Posterior vena cava (tissue), 2 donors: Measurements from ENCODE around the gene TNK1. TPM values are rescaled to one million over a fixed set of nuclear protein-coding genes. Genes with fewer than 3 reads are reported as not detected.

Experiments used
- total RNA-seq, 2 donors: library from RNA; stranded (reverse); fragmentation: NEBNext Ultra II Directional; extraction: Animal tissue kit (Norgen Biotek cat#: 25700); gene quantifications; one replicate each; pipeline ENCODE4 v1.2.1, GENCODE V29; 2021
- donor health status: DM: yes; HTN: yes; CAD: no.
- donor health status: DM: yes; HTN: yes; CAD: no.

TNK1 gene
- total RNA-seq, 2 donors from 2014 or later: 1.6 to 1.8 TPM

Other genes starting within 250 kb of the TNK1 start
- 1 to 10 TPM; 1.2 to 2.2 TPM for gene ASGR1, start 201.7 kb upstream of the TNK1 start, total RNA-seq
- gene DLG4, start 161.3 kb upstream of the TNK1 start, total RNA-seq: 10 to 100 TPM; 20.8 to 21.2 TPM
- 100 to 1,000 TPM; 444 to 567 TPM for gene ACADVL, start 161.2 kb upstream of the TNK1 start, total RNA-seq
- gene DVL2, start 146.6 kb upstream of the TNK1 start, total RNA-seq: 10 to 100 TPM; 21.9 to 26.7 TPM
- 10 to 100 TPM; 20.4 to 27.5 TPM for gene PHF23, start 141.6 kb upstream of the TNK1 start, total RNA-seq
- 100 to 1,000 TPM; 341 to 405 TPM for gene GABARAP, start 138.6 kb upstream of the TNK1 start, total RNA-seq
- 10 to 100 TPM; 79.5 to 89.2 TPM for gene CTDNEP1, start 129.4 kb upstream of the TNK1 start, total RNA-seq
- 10 to 100 TPM; 36.5 to 40.0 TPM for gene ELP5, start 128.9 kb upstream of the TNK1 start, total RNA-seq
- 1 to 10 TPM; 1.6 to 4.4 TPM for gene CLDN7, start 118.6 kb upstream of the TNK1 start, total RNA-seq
- gene SLC2A4, start 99.4 kb upstream of the TNK1 start, total RNA-seq: 10 to 100 TPM; 13.5 to 21.3 TPM
- gene YBX2, start 86.5 kb upstream of the TNK1 start, total RNA-seq: 1 to 10 TPM; 1.7 to 1.8 TPM
- gene EIF5A, start 73.5 kb upstream of the TNK1 start, total RNA-seq: 100 to 1,000 TPM; 275 to 328 TPM
- gene GPS2, start 65.7 kb upstream of the TNK1 start, total RNA-seq: 10 to 100 TPM; 47.0 to 47.9 TPM
- gene NEURL4, start 51.8 kb upstream of the TNK1 start, total RNA-seq: 10 to 100 TPM; 20.0 to 22.8 TPM
- gene ACAP1, start 44.6 kb upstream of the TNK1 start, total RNA-seq: 10 to 100 TPM; 11.9 to 15.2 TPM
- 10 to 100 TPM in 1 of 2 donors, 1 to 10 TPM in 1; 8.8 to 10.0 TPM for gene KCTD11, start 28.9 kb upstream of the TNK1 start, total RNA-seq
- not detected for gene TMEM95, start 25.9 kb upstream of the TNK1 start, total RNA-seq
- 10 to 100 TPM; 31.8 to 37.6 TPM for gene PLSCR3, start 13.4 kb downstream of the TNK1 start, total RNA-seq
- 10 to 100 TPM; 39.3 to 65.5 TPM for gene TMEM256, start 23.0 kb downstream of the TNK1 start, total RNA-seq
- gene NLGN2, start 26.8 kb downstream of the TNK1 start, total RNA-seq: 10 to 100 TPM; 31.6 to 34.2 TPM
- not detected for gene SPEM1, start 39.2 kb downstream of the TNK1 start, total RNA-seq
- gene SPEM2, start 44.5 kb downstream of the TNK1 start, total RNA-seq: not detected
- not detected for gene SPEM3, start 47.8 kb downstream of the TNK1 start, total RNA-seq
- gene TMEM102, start 54.3 kb downstream of the TNK1 start, total RNA-seq: 1 to 10 TPM; 1.8 to 3.0 TPM
- 1 to 10 TPM; 2.7 to 3.8 TPM for gene FGF11, start 58.4 kb downstream of the TNK1 start, total RNA-seq
- gene CHRNB1, start 64.0 kb downstream of the TNK1 start, total RNA-seq: 10 to 100 TPM in 1 of 2 donors, 1 to 10 TPM in 1; 7.8 to 10.5 TPM
- 10 to 100 TPM; 67.3 to 67.9 TPM for gene ZBTB4, start 98.5 kb downstream of the TNK1 start, total RNA-seq
- not detected for gene SLC35G6, start 100.4 kb downstream of the TNK1 start, total RNA-seq
- gene POLR2A, start 103.3 kb downstream of the TNK1 start, total RNA-seq: 10 to 100 TPM; 65.5 to 70.0 TPM
- 10 to 100 TPM; 52.0 to 65.1 TPM for gene TNFSF12, start 168.0 kb downstream of the TNK1 start, total RNA-seq
- 10 to 100 TPM; 15.5 to 33.3 TPM for gene TNFSF13, start 177.7 kb downstream of the TNK1 start, total RNA-seq
- 10 to 100 TPM; 36.2 to 48.2 TPM for gene SENP3, start 180.8 kb downstream of the TNK1 start, total RNA-seq
- gene CD68, start 198.5 kb downstream of the TNK1 start, total RNA-seq: 100 to 1,000 TPM; 111 to 158 TPM
- gene MPDU1, start 202.8 kb downstream of the TNK1 start, total RNA-seq: 10 to 100 TPM; 24.7 to 31.2 TPM
- gene SOX15, start 209.0 kb downstream of the TNK1 start, total RNA-seq: 1 to 10 TPM; 2.1 to 2.5 TPM
- gene FXR2, start 233.8 kb downstream of the TNK1 start, total RNA-seq: 10 to 100 TPM; 25.4 to 31.6 TPM
- 10 to 100 TPM; 40.7 to 63.3 TPM for gene SAT2, start 246.7 kb downstream of the TNK1 start, total RNA-seq
- gene SHBG, start 249.0 kb downstream of the TNK1 start, total RNA-seq: under 1 TPM in 1 of 2 donors, not detected in 1; 0.43 TPM